ENCODE results near the gene NUMB.

The NUMB gene

GRCh38 chr14:73232984-73233383, 225.4 kb downstream of the NUMB start:
- no peak for DNase-seq (ENCODE audit: low read depth)

GRCh38 chr14:73231981-73232851, 226.1 kb downstream of the NUMB start:
- no peak for DNase-seq (ENCODE audit: low read depth)

GRCh38 chr14:73230051-73230450, 228.3 kb downstream of the NUMB start:
- DNase-seq (ENCODE audit: low read depth), result no peak

- DNase-seq (ENCODE audit: low read depth), result no peak
Observed at GRCh38 chr14:73227812-73228781, 230.2 kb downstream of the NUMB start.

DNA sequence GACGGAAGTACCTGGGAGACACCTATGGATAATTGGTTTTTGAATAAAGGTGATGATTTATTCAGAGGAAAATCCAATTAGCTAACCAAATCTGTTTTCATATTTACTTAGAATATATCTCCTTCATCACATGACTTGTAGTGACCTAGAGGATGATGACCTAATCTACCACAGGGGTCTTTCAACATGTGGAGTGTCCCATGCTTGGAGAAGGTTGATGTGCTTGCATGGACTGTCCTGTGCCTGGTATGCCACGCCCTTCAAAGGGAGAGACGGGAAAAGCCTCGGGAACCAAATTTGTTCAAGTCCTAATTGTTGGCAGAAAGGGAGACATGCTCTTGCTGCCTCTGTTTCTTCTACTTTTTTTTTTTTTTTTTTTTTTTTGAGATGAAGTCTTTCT, 232.8 kb downstream of the NUMB start:
- DNase-seq (ENCODE audit: low read depth), result no peak
